ENCODE data around the gene KIN. TPM values are rescaled to one million over a fixed set of nuclear protein-coding genes. Genes with fewer than 3 reads are reported as not detected.
A peak's percentile ranks its signal among the peaks of the same experiment; 100 is the strongest.

The KIN gene
- total RNA-seq, 2 experiments from 2014 or later, result 6.5 to 8.6 TPM

DNA sequence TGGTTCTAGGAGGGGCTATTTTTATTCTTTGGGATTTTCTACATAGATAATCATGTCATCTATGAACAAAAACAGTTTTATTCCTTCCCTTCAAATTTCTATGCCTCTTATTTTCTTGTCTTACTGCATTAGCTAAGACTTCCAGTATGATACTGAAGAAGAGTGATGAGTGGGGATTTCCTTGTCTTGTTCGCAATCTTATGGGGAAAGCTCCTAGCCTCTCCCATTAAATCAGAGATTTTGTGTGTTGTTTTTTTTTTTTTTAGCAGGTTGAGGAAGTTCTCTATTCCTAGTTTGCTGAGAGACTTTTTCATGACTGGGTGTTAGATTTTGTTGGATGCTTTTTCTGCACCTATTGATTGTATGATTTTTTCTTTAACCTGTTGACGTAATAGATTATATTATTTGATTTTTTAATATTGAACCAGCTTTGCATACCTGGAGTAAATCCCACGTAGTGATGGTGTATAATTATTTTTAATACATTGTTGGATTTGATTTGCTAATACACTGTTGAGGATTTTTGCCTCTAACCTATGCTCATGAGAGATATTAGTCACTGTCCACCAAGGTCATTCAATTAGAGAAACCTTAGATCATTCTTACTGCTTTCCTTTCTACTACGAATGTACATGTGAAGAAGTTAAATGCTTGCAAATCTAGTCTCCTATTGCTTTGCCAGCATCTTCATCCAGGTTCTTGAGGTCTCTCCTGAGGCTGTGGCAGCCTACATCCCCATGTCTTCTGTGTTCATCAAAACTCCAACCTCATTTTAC lies 6.6 kb upstream of the KIN start:
- Mint-ChIP-seq H3K4me3 (no peak overlapping the region), H3K4me1 (ENCODE audit: low read depth) (peaks cover 70% of the 10 kb centered on the region), H3K36me3 (ENCODE audit: low read depth) (peaks cover 82% of the 10 kb centered on the region), H3K9me3 (no peaks in the 10 kb centered on the region), H3K27ac (no peak overlapping the region), H3K27me3 (no peaks in the 10 kb centered on the region)
- Histone ChIP-seq H3K27me3 (ENCODE audit: control insufficient read depth in 1 of 2, insufficient read depth in 2 of 2, low read length in 2 of 2) (no peaks in the 10 kb centered on the region), H3K4me3 (ENCODE audit: low read length) (no peak overlapping the region), H3K4me1 (ENCODE audit: insufficient read depth, low read length) (peaks cover 12% of the 10 kb centered on the region), H3K9me3 (ENCODE audit: control insufficient read depth in 1 of 2, insufficient read depth in 1 of 2, low read length in 2 of 2) (no peaks in the 10 kb centered on the region), H3K36me3 (ENCODE audit: insufficient read depth, low read length) (peaks cover 51% of the 10 kb centered on the region), H3K27ac (ENCODE audit: low read depth in 1 of 2, low read length in 2 of 2) (no peak overlapping the region)
- DNase-seq (no peak), ATAC-seq (ENCODE audit: poor library complexity) (no peak)
- CTCF ChIA-PET, result no interaction called here
- POLR2A ChIA-PET, result no interaction called here
- TF ChIP-seq, protein P1, sequence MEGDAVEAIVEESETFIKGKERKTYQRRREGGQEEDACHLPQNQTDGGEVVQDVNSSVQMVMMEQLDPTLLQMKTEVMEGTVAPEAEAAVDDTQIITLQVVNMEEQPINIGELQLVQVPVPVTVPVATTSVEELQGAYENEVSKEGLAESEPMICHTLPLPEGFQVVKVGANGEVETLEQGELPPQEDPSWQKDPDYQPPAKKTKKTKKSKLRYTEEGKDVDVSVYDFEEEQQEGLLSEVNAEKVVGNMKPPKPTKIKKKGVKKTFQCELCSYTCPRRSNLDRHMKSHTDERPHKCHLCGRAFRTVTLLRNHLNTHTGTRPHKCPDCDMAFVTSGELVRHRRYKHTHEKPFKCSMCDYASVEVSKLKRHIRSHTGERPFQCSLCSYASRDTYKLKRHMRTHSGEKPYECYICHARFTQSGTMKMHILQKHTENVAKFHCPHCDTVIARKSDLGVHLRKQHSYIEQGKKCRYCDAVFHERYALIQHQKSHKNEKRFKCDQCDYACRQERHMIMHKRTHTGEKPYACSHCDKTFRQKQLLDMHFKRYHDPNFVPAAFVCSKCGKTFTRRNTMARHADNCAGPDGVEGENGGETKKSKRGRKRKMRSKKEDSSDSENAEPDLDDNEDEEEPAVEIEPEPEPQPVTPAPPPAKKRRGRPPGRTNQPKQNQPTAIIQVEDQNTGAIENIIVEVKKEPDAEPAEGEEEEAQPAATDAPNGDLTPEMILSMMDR (IDR thresholded peaks at IDR 0.05), result no peak
- intact Hi-C loops (cut with DNase I, micrococcal nuclease), result no loop called here

DNA sequence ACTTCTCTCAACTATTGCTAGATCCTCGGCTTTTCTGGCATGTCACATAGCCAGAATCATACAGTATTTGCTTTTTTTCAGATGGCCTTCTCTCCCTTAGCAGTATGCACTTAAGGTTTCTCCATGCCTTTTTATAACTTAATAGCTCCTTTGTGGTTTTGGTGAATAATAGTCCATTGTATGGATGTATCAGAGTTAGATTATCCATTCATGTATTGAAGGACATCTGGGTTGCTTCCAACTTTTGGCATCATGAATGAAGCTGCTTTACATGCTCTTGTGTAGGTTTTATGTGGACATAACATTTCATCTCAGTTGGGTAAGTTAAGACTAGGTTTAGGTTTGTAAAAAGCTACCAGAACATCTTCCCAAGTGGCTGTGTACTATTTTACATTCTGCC lies 4.7 kb upstream of the KIN start:
- no peak for ATAC-seq (ENCODE audit: poor library complexity)
- no peaks in the 10 kb centered on the region for H3K9me3 Mint-ChIP-seq
- H3K36me3 ChIP-seq (ENCODE audit: insufficient read depth, low read length), result peaks cover 33% of the 10 kb centered on the region
- no peaks in the 10 kb centered on the region for H3K27me3 ChIP-seq (ENCODE audit: control insufficient read depth in 1 of 2, insufficient read depth in 2 of 2, low read length in 2 of 2)
- CTCF ChIA-PET, result no interaction called here
- H3K27ac ChIP-seq (ENCODE audit: low read depth in 1 of 2, low read length in 2 of 2), result no peak overlapping the region
- DNase-seq, result no peak
- peaks cover 80% of the 10 kb centered on the region for H3K4me1 Mint-ChIP-seq (ENCODE audit: low read depth)
- H3K36me3 Mint-ChIP-seq (ENCODE audit: low read depth), result peaks cover 65% of the 10 kb centered on the region
- TF ChIP-seq, protein P1 (IDR thresholded peaks at IDR 0.05), result no peak
- H3K4me1 ChIP-seq (ENCODE audit: insufficient read depth, low read length), result peaks cover 23% of the 10 kb centered on the region
- H3K4me3 Mint-ChIP-seq, result peak overlapping the region; percentile 36
- POLR2A ChIA-PET, result interaction anchor here (0.9 to 2.3 kb wide), 2 partner anchors 25 to 269 kb away, joined by 4 to 19 read pairs; partner anchors contain the start of gene TAF3
- no peak overlapping the region for H3K4me3 ChIP-seq (ENCODE audit: low read length)
- no peaks in the 10 kb centered on the region for H3K27me3 Mint-ChIP-seq
- H3K9me3 ChIP-seq (ENCODE audit: control insufficient read depth in 1 of 2, insufficient read depth in 1 of 2, low read length in 2 of 2), result no peaks in the 10 kb centered on the region
- intact Hi-C loops (cut with DNase I, micrococcal nuclease), result no loop called here
- H3K27ac Mint-ChIP-seq, result peak overlapping the region; percentile 34

DNA sequence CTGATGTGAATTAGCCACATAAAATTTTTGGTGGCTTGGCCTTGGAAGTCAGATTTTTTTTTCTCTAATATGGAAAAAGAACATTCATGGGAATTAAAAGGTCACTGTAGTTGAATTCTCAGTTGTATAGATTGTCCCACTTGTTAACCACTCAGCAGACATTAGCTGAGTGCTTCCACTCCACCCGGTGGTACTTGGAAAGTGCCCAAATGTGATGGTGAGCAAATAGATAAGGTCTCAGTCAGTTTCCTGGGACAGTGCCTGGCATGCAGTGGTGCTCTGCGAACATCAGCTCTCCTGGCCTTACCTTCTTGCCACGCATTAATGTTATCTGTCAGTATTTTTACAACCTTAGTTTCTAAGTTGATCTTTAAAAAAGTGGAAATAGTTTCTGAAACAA lies 1.6 kb upstream of the KIN start:
- no peak overlapping the region for H3K27ac ChIP-seq (ENCODE audit: low read depth in 1 of 2, low read length in 2 of 2)
- CTCF ChIA-PET, result interaction anchor here (0.9 kb wide), 2 partner anchors 33 to 394 kb away, joined by 3 read pairs; no protein-coding TSS in a partner anchor
- no peak overlapping the region for H3K4me3 Mint-ChIP-seq
- no peaks in the 10 kb centered on the region for H3K27me3 Mint-ChIP-seq
- H3K27me3 ChIP-seq (ENCODE audit: control insufficient read depth in 1 of 2, insufficient read depth in 2 of 2, low read length in 2 of 2), result no peaks in the 10 kb centered on the region
- DNase-seq, result no peak
- peak overlapping the region; percentile 93 for H3K4me3 ChIP-seq (ENCODE audit: low read length)
- TF ChIP-seq, protein P1 (IDR thresholded peaks at IDR 0.05), result no peak
- peaks cover 18% of the 10 kb centered on the region for H3K36me3 ChIP-seq (ENCODE audit: insufficient read depth, low read length)
- intact Hi-C loops (cut with DNase I, micrococcal nuclease), result loop anchor here in 1 of 2 experiments (10.0 kb wide), 1 partner anchor 375 kb away; the partner anchor contains the start of gene SFMBT2
- peaks cover 34% of the 10 kb centered on the region for H3K36me3 Mint-ChIP-seq (ENCODE audit: low read depth)
- ATAC-seq (ENCODE audit: poor library complexity), result no peak
- peaks cover 67% of the 10 kb centered on the region for H3K4me1 Mint-ChIP-seq (ENCODE audit: low read depth)
- no peaks in the 10 kb centered on the region for H3K9me3 Mint-ChIP-seq
- no peaks in the 10 kb centered on the region for H3K9me3 ChIP-seq (ENCODE audit: control insufficient read depth in 1 of 2, insufficient read depth in 1 of 2, low read length in 2 of 2)
- H3K27ac Mint-ChIP-seq, result no peak overlapping the region
- POLR2A ChIA-PET, result interaction anchor here (3.8 kb wide), 1 partner anchor 29 kb away, joined by 135 read pairs; the partner anchor contains the start of gene TAF3
- peaks cover 27% of the 10 kb centered on the region for H3K4me1 ChIP-seq (ENCODE audit: insufficient read depth, low read length)

Data from CD4-positive, alpha-beta T cell (primary cell).